ENCODE data around the gene TEAD4.

TEAD4 gene

DNA sequence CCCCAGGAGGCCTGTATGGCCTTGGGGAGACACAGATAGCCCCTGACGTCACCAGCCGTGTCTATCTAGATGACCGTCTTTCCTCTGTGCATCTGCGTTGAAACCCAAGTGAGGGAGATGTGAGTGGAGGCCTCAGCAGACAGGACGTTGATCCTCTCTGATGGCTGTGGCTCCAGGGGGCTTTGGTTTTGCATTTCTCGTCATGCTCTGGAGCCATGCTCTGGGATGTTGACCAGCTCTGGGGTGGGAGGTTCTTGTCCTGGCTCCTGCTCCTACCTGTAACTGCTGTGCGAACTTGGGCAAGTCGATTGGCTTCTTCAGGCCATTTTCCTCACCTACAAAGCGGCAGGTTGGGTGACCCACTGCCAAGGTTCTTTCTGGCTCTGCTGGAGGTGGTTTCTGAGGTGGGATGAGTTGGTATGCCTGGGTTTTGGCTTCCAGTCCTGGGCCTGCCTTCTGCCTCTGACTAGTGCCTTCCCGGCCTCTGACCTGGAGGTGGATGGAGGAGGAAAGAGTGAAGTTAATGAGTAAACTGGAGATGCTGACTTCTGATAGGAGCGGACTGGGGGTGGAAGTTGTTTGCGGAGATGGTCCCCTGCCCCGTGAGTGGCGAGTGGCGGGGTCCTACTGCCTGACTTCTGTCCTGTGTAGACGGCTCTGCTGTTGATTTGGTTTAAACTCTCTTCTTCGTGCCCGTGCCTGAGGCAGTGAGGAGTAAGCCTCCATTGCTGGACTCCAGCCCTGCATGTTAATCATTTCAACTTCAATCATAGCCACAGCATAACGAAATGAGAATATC lies 126.3 kb downstream of the TEAD4 start:
- no peak for DNase-seq

DNA sequence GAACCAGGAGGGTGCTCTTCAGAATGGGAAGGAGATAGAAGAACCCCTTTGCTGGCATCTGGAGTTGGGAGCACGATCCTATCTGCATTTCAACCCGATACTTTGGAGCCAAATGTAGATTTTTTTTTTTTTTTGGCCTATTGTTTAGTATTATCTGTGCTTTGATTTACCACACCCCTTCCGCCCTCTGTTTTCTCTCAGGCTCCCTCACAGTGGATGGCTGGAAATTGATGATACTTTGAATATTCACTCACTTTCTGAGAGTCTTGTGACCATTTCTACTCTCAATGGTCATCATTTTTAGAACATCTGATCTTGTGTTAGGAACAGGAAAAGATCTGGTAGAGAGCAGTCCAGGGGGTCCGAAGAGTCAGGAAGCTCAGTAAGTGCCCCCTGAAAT lies 127.0 kb downstream of the TEAD4 start:
- no peak for DNase-seq

DNA sequence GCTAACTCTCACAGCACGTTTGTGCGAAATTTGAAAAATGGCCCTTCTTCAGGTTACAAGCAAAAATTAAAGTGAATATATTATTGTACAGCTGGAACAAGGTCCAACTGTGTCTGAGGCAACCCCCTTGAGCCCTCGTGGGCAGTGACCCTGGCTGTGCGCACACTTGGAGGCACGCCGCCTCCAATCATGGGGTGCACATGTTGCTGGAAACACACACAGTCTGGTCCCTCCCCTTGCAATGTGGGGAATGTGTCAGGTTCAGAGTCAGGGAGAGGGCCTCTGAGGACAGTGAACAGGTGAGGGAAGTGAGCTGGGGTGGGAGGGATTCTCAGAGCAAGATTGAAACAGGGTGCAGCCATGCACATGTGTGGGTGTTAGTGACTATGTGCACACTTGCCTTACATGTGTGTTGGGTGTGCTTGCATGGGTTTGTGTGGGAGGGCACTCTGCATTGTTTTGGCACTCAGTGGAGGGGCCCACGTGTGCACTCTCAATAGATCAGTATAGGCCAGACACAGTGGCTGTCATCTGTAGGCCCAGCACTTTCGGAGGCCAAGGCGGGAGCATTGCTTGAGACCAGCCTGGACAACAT lies 127.6 kb downstream of the TEAD4 start:
- no peak for DNase-seq

DNA sequence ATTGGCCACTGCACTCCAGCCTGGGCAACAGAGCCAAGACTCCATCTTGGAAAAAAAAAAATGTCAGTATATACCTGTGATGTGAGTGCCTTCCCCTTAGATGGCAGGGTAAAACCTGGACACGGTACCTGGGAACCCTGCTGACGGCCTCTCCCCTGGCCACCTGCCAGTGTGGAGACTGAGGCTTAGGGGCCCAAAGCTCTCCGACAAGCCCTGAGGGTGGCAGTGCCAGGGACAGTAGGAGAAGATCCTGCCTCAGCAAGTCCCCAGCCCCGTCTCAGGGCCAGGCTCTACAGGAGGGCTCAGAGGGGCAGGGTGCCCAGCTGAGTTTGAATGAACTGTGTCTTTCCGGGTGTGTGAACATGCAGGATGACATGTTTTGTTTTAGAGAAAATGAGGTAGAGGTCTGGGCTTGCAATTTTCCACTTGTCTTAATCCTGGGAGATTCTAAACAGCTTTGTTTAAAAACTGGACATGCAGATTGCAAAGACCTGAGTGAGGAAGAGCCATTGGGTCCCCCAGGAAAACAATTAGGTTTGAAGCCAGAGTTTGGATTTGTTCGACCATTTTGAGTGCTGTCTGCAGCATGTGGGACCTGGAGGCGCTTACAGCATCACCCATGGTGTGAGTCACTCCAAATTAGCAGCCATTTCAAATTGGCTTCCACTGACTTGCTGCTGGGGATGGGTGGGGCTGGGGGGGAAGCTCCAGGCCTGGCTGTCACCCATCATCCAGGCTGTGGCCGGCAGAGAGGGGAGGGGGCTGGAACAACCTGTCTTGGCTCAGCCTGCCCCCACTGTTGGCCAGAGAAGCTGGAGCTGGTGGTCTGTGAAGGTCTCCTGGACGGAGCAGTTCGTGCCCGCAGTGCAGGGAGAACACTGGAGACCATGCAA lies 128.8 kb downstream of the TEAD4 start:
- no peak for DNase-seq

DNA sequence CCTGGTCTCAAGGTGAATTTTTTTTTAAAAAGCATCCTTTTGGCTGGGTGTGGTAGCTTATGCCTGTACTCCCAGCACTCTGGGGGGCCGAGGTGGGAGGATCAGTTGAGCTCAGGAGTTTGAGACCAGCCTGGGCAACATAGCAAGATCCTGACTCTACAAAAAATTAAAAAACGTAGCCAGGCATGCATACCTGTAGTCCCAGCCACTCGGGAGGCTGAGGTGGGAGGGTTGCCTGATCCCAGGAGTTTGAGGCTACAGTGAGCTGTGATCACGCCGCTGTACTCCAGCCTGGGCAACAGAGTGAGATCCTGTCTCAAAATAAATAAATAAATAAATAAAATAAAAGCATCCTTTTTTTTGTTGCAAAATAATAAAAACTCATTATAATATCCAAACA lies 130.4 kb downstream of the TEAD4 start:
- no peak for DNase-seq

Data from CD4-positive, alpha-beta T cell treated with Interleukin-10 for 1 hour (primary cell).